Mucosa of stomach (tissue), 1 donor: ENCODE results near the gene ASTN1.

ENCODE experiments used
- H3K27me3 ChIP-seq: one replicate; pipeline ENCODE4 v1.7.0; 2013; ENCODE audit warnings: mild to moderate bottlenecking, low read length; ENCODE audit not compliant: control insufficient read depth, insufficient read depth
- H3K36me3 ChIP-seq: one replicate; pipeline ENCODE4 v1.7.0; 2013; ENCODE audit warnings: low read length; ENCODE audit not compliant: control insufficient read depth, insufficient read depth
- H3K4me1 ChIP-seq: one replicate; pipeline ENCODE4 v1.7.0; 2013; ENCODE audit warnings: mild to moderate bottlenecking, low read length; ENCODE audit not compliant: control insufficient read depth, insufficient read depth
- H3K4me3 ChIP-seq: one replicate; pipeline ENCODE4 v1.7.0; 2013; ENCODE audit warnings: low read length
- H3K9ac ChIP-seq: one replicate; pipeline ENCODE4 v1.7.0; 2013; ENCODE audit warnings: mild to moderate bottlenecking, low read length, moderate library complexity
- H3K9me3 ChIP-seq: one replicate; pipeline ENCODE4 v1.7.0; 2013; ENCODE audit warnings: mild to moderate bottlenecking, low read length, moderate library complexity; ENCODE audit not compliant: control insufficient read depth
- donor health status: Pancreatic carcinoma.

The ASTN1 gene

DNA sequence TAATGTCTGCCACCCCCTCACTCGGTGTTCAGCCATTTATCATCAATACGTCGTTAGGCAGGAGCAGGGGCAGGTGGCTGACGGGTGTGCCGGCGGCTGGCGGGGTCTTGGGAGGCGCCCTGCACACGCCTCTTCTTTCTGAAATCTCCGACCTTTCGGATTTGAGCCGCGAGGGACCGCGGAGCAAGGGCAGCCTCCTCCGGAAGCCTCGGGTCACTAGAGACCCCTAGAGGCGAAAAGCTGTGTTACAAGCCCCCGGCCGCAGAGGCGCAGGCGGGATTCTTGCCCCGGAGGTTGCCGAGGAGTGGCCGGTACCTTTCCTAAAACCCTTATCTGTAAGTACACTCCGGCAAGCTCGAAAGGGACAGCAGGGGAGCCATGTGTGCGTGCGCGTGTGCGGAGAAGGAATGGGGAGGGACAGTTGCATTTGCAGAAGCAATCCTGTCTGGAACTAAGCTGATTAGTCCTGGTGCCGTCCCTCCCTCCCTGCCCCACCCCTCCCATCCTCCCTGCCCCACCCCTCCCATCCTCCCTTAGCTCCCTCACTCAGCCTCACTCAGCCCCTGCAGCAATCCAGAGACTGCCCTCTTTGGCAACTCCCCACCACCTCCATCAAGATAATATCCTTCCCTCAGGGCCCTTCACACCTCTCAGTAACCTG lies 17.2 kb upstream of the ASTN1 start:
- H3K27me3 ChIP-seq: peaks cover 16% of the 10 kb centered on the region
- no peak overlapping the region for H3K9ac ChIP-seq
- H3K9me3 ChIP-seq: no peaks in the 10 kb centered on the region

DNA sequence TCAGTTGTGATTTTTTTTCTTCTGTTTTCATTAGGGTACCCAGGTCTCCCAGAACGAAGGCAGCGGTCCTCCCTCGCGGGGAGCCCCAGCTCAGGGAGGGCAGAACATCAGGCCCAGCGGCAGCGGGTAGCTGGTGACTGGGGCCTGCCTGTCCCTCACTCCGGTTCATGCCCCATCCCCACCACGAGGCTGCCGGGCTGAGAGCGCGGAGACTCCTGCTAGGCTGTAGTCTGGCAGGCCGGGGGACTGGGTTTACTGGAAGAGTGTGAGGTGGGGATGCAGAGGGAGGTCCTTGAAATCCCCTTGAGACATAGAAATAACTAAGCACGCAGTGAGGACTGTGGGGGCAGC lies 16.7 kb upstream of the ASTN1 start:
- H3K27me3 ChIP-seq: peaks cover 16% of the 10 kb centered on the region
- H3K4me1 ChIP-seq: peaks cover 8% of the 10 kb centered on the region
- no peaks in the 10 kb centered on the region for H3K36me3 ChIP-seq
- H3K9me3 ChIP-seq: no peaks in the 10 kb centered on the region
- H3K4me3 ChIP-seq: no peak overlapping the region
- no peak overlapping the region for H3K9ac ChIP-seq

More for the DNA sequence above, 17.2 kb upstream of the ASTN1 start:
- peaks cover 8% of the 10 kb centered on the region for H3K4me1 ChIP-seq
- H3K36me3 ChIP-seq: no peaks in the 10 kb centered on the region
- H3K4me3 ChIP-seq: no peak overlapping the region

DNA sequence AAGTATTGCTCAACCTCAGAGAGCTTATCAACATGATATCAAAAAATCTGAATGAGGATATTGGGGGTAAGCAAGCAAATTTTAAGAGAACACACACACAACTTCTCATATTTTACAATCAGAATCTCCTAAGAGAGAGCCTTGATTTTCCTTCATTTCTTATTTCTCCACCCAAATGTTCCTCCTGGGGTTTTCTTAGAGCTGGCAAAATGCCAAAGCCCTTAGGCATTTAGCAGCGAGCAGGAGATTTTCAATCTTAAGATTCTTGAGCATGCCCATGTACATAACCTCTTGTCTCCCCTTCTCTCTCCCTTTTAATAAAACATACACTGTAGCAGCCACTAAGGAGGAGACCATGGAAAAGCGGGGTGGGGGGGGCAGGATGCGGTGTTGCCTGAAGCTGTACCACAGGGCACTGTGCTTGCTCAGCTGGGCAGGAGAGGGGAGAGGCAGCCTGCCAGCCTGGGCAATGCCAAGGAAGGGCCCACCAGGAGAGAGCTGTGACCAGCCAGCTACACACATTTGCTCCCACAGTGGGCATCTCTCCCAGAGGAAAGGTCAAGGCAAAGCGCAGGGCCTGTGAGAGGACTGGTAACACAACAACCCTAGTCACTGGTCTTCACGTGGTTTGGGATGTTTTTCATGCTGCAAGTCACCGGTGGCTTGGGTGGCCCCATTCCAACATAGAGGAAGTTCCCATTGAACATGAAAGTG lies 10.6 kb upstream of the ASTN1 start:
- H3K36me3 ChIP-seq: no peaks in the 10 kb centered on the region
- peaks cover 27% of the 10 kb centered on the region for H3K27me3 ChIP-seq
- no peak overlapping the region for H3K4me3 ChIP-seq
- H3K4me1 ChIP-seq: no peaks in the 10 kb centered on the region
- no peaks in the 10 kb centered on the region for H3K9me3 ChIP-seq
- H3K9ac ChIP-seq: no peak overlapping the region

DNA sequence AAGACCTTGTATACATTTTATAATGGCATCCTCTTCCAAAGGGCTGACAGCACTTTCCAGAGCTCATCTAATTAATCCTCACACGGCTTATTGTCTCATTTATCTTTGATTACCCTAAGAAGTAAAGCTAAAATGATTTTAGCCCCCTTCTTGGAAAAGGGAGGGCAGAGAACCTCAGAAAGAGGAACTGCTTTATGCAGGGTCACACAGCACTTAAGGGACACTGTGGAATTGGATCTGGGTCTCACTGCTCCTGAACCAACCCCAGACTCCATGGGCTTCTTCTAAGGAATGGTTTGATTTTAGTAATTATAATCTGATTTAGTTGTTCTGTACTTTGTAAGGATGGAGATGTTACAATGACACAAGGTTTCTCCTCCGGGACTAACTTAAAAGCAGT lies 9.5 kb upstream of the ASTN1 start:
- Histone ChIP-seq H3K27me3 (peaks cover 30% of the 10 kb centered on the region), H3K9ac (no peak overlapping the region), H3K9me3 (no peaks in the 10 kb centered on the region), H3K36me3 (no peaks in the 10 kb centered on the region), H3K4me1 (no peaks in the 10 kb centered on the region), H3K4me3 (no peak overlapping the region)

DNA sequence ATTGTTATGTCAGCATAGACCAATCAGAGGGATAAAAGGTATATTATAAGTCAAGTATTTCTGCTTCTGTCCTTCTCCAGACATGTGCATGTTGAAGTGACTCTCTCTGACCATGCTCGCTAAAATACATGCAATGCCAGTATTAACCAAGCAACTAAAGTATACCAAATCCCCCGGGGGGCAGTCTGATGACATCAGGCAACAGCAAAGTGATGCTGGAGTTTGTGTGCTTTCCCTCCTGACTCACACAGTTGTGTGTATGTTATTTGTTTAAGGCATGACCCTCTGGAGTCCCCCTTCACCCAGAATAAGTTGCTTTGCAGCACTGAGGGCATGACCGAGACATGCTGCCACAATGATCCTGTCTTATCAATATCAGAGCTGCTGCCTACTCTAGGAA lies 8.4 kb upstream of the ASTN1 start:
- H3K36me3 ChIP-seq: no peaks in the 10 kb centered on the region
- H3K9ac ChIP-seq: no peak overlapping the region
- no peaks in the 10 kb centered on the region for H3K4me1 ChIP-seq
- no peak overlapping the region for H3K4me3 ChIP-seq
- no peaks in the 10 kb centered on the region for H3K9me3 ChIP-seq
- H3K27me3 ChIP-seq: peaks cover 30% of the 10 kb centered on the region

DNA sequence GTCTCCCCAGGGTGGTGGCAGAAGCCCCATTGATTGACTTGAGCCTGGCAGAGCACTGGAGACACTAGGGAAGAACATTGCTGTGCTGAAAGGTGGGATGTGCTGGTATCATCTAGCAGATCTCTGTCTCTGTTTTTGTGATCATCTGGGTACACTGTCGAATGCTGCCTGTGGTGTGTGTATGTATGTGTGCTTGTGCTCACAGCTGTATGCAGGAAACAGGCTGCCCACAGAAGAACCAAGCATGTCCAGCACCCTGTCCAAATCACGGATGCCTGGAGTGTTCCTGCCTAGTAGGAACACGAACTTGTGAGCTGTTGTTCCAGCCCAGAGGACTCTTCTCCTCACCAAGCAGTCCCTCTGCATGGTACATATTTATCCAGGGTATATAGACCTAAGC lies 7.8 kb upstream of the ASTN1 start:
- H3K4me3 ChIP-seq: no peak overlapping the region
- no peaks in the 10 kb centered on the region for H3K4me1 ChIP-seq
- no peaks in the 10 kb centered on the region for H3K36me3 ChIP-seq
- H3K9ac ChIP-seq: no peak overlapping the region
- no peaks in the 10 kb centered on the region for H3K9me3 ChIP-seq
- H3K27me3 ChIP-seq: peaks cover 30% of the 10 kb centered on the region

DNA sequence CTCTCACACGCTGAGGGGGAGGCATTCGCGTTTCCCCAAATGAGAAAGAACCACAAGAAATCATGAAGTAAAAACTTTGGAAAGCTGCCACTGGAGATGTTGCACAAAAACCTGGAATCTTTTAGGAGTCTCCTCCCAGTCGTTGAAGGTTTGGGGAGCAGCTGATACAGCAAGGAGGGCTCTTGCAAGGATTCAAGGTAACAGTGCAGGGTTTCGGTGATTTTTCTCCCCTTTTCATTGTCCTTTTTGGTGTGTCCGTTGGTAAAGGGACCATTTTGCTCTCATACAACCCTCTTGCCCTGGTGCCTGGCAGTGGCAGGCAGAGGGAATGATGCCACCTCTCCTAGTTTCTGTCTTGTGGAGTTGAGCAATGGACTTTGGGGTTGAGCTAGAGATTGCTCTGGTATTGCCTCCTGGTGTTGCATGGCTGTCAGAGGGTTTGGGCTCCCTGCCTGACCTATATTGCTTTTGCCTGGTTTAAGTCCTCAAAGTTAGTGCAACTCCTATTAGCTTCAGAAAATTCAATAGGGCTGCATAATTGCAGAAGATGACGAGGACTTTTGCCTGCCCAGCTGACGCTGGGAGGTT lies 7.1 kb upstream of the ASTN1 start:
- H3K9ac ChIP-seq: no peak overlapping the region
- peaks cover 30% of the 10 kb centered on the region for H3K27me3 ChIP-seq
- no peaks in the 10 kb centered on the region for H3K4me1 ChIP-seq
- H3K4me3 ChIP-seq: no peak overlapping the region
- H3K9me3 ChIP-seq: no peaks in the 10 kb centered on the region
- H3K36me3 ChIP-seq: no peaks in the 10 kb centered on the region

DNA sequence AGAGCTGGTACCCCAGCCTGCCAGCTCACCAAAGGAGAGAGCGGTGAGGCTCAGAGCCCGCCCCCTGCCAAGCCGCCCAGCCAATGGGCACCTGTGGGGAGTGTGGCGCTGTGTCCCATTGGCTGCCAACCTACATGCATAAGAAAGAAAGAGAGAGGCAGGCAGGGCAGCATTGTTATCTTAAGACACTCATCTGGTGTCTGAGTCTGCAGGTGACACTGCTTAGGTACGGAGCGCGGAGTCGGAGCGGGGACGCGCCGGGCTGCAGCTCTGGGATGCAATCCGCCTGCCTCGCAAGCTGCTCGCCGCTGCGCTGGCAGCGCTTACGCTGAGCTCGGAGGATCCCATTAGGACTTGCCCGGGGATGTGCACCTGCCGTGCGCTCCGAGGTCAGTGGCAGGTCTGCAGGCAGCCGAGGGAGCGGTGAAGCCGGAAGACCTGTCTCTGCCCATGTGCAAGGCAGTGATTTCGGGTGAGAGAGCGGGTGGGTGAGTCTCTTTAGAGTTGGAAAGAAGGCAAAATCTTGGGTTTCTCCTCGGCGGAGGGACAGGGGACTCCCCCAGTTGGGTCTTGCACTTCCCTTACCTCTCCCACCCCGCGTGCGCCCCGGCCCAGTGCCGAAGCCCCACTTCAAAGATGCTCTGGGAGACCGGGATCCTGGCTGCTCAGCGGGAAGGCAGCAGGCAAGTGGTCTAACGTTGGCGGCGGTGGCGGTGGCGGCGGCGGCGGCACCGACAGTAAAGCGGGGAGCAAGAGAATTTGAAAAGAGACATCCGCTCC lies 6.4 kb upstream of the ASTN1 start, which contains the start of gene BRINP2:
TSS of gene BRINP2 (plus strand) at position 203 of the 780 bp plus-strand sequence. CDS start 58,919 bp downstream, outside the sequence.
- Histone ChIP-seq H3K4me3 (no peak within 1 kb of the TSS), H3K9ac (no peak within 1 kb of the TSS), H3K27me3 (peaks cover 30% of the 10 kb centered on the region), H3K4me1 (no peaks in the 10 kb centered on the region), H3K9me3 (no peaks in the 10 kb centered on the region), H3K36me3 (no peaks in the 10 kb centered on the region)

DNA sequence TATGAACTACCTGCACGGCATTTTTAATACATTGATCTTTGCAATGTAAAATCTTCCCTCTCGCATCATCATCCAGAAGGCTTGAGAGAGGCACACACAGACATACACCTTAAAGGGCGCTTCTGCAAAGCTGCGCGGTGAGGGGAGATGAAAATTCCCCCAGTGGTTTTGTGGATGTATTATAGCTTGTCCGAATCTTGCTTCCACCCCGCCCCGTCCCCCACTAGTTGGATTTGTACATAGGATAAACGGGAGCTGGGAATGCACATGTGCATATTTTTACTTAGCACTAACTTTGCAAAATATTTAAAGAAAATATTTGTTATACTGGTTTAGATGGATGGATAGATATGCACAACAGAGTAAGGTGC lies 542 bp upstream of the ASTN1 start:
- H3K4me3 ChIP-seq: no peak overlapping the region
- H3K4me1 ChIP-seq: no peaks in the 10 kb centered on the region
- no peak overlapping the region for H3K9ac ChIP-seq
- H3K9me3 ChIP-seq: no peaks in the 10 kb centered on the region
- H3K27me3 ChIP-seq: peaks cover 30% of the 10 kb centered on the region
- H3K36me3 ChIP-seq: no peaks in the 10 kb centered on the region

DNA sequence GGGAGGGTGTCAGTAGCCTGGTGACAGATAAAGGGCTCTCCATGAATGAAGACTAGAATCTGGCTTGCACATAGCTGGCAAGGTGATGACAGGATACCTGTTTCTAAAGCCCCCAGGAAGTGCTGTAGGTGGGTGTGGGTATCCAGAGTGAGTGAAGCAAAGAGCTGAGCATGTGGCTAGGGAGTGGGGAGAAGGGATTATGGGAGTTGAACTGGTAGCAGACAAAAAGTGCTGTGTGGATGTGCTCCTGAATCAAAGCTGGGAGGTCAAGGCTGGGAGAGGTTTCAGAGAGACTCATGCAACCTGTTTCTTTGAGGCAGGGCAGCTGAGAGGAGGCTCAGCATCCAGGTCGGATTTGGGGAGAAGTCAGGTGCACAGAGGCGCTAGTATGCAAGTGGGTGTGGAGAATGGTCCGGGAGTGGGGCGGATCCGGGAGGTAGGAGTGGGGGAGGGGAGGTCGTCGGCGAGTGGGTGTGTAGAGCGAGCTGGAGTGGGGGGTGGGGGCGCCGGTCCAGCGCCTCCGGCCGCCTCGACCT lies 600 bp downstream of the ASTN1 start:
- Histone ChIP-seq H3K9ac (no peak overlapping the region), H3K27me3 (peaks cover 26% of the 10 kb centered on the region)

DNA sequence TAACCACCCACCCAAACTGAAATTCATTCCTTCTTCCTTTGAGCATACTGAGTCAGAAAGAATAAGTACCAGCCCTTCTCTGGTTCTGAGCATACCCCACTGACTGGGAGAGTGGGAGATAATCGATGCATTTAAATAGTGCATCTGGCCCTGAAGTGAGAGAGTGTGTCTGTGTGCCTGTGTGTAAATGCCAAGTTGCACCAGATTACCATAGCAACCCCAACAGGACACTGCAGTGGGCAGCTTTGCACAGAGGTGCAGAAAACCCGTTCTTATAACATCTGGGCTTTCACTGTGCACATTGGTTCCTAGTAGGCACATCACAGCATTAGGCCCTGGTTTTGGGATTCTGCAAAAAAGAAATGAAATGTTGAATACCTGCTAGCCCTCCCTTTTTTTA lies 2.3 kb downstream of the ASTN1 start:
- no peak overlapping the region for H3K9ac ChIP-seq
- H3K4me1 ChIP-seq: no peaks in the 10 kb centered on the region
- H3K4me3 ChIP-seq: no peak overlapping the region
- H3K27me3 ChIP-seq: peaks cover 26% of the 10 kb centered on the region
- no peaks in the 10 kb centered on the region for H3K36me3 ChIP-seq
- no peaks in the 10 kb centered on the region for H3K9me3 ChIP-seq

More for the DNA sequence above, 600 bp downstream of the ASTN1 start:
- Histone ChIP-seq H3K4me3 (no peak overlapping the region), H3K4me1 (no peaks in the 10 kb centered on the region), H3K9me3 (no peaks in the 10 kb centered on the region), H3K36me3 (no peaks in the 10 kb centered on the region)

DNA sequence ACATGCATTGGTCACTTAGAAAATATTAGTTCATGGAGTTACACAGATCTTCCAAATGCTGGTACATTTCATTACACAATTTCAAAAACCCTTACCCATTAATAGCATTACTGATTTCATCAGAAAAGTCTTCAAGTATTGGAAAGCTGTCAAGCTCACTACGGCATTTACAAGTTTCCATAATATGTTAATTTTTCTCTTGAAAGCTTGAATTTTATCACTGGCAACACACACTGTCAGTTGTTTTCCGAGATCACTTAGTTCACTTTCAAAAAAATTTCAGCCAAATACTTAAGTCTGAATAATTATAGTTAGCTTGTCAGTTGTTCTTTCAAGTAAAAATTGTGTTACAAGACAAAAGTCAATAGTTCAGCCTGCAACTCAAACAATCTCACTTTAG lies 18.0 kb downstream of the ASTN1 start:
- Histone ChIP-seq H3K9ac (no peak overlapping the region), H3K4me1 (no peaks in the 10 kb centered on the region), H3K27me3 (no peaks in the 10 kb centered on the region), H3K36me3 (no peaks in the 10 kb centered on the region), H3K9me3 (no peaks in the 10 kb centered on the region), H3K4me3 (no peak overlapping the region)
